Ectodermal cell (in vitro differentiated cells): ENCODE measurements around the gene NPB.
A peak's percentile ranks its signal among the peaks of the same experiment; 100 is the strongest.

ENCODE experiments used
- H3K27ac ChIP-seq: 2 replicates; pipeline ENCODE4 v1.7.0; 2013; ENCODE audit warnings: mild to moderate bottlenecking, low read depth, low read length; ENCODE audit not compliant: insufficient read depth, poor library complexity, severe bottlenecking
- H3K27me3 ChIP-seq: 2 replicates; pipeline ENCODE4 v1.7.0; 2013; ENCODE audit warnings: mild to moderate bottlenecking, low read length; ENCODE audit not compliant: insufficient read depth, control insufficient read depth, poor library complexity, severe bottlenecking
- H3K36me3 ChIP-seq: one replicate; pipeline ENCODE4 v1.7.0; 2013; ENCODE audit warnings: low read length; ENCODE audit not compliant: control insufficient read depth, insufficient read depth
- H3K4me1 ChIP-seq: one replicate; pipeline ENCODE4 v1.7.0; 2013; ENCODE audit warnings: low read length; ENCODE audit not compliant: control insufficient read depth, insufficient read depth
- H3K4me3 ChIP-seq: 2 replicates; pipeline ENCODE4 v1.7.0; 2013; ENCODE audit warnings: low read depth, low read length, control low read depth; ENCODE audit not compliant: insufficient read depth
- H3K9me3 ChIP-seq: 2 replicates; pipeline ENCODE4 v1.7.0; 2013; ENCODE audit warnings: mild to moderate bottlenecking, low read length, moderate library complexity; ENCODE audit not compliant: control insufficient read depth
- WGBS, 2 experiments: methylation state at CpG; one replicate each; pipeline ENCODE4 v1.1.7; 2013; ENCODE audit warnings: missing lambda C conversion rate in 2 of 2; 5-methylcytosine and 5-hydroxymethylcytosine counted together

NPB gene

DNA sequence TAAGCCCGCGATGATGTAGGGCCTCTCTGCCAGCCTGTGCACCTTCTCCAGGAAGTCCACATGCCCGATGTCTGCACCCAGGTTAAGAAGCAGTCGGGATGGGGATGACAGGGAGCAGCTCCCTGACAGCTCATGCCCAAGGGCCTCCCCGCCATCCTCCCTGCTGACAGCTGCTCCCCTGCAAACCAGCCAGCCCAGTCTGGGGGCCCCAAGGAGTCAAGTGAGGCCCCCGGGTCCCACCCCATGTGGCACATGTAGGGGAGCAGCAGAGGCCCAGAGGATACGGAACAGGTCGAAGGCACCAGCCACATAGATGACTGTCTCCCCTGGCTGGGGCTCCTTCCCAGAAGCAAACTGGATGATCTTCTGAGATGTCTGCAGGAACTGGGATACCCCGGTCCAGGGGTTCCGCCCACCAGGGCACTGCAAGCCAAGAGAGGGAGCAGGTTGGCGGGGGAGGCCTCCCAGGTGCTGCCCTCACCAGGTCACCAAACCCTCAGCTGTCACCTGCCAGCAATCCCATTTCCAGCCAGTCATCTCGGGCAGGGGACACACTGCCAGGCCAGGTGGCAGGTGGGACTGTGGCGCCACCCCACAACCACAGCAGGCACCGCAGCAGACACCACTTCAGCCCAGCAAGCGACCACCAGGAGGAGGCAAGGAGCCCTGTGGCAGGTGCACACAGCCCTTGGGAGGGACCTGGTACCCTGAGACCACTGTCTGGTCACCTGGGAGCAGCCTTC, 4.6 kb downstream of the NPB start:
- no peaks in the 10 kb centered on the region for H3K9me3 ChIP-seq
- H3K4me3 ChIP-seq, result no peak overlapping the region
- no peak overlapping the region for H3K27ac ChIP-seq
- H3K4me1 ChIP-seq, result peaks cover 7% of the 10 kb centered on the region
- 92% methylated on average over 15 of the region's 15 CpGs for WGBS, 2 experiments
- H3K36me3 ChIP-seq, result no peaks in the 10 kb centered on the region
- peaks cover 33% of the 10 kb centered on the region for H3K27me3 ChIP-seq

DNA sequence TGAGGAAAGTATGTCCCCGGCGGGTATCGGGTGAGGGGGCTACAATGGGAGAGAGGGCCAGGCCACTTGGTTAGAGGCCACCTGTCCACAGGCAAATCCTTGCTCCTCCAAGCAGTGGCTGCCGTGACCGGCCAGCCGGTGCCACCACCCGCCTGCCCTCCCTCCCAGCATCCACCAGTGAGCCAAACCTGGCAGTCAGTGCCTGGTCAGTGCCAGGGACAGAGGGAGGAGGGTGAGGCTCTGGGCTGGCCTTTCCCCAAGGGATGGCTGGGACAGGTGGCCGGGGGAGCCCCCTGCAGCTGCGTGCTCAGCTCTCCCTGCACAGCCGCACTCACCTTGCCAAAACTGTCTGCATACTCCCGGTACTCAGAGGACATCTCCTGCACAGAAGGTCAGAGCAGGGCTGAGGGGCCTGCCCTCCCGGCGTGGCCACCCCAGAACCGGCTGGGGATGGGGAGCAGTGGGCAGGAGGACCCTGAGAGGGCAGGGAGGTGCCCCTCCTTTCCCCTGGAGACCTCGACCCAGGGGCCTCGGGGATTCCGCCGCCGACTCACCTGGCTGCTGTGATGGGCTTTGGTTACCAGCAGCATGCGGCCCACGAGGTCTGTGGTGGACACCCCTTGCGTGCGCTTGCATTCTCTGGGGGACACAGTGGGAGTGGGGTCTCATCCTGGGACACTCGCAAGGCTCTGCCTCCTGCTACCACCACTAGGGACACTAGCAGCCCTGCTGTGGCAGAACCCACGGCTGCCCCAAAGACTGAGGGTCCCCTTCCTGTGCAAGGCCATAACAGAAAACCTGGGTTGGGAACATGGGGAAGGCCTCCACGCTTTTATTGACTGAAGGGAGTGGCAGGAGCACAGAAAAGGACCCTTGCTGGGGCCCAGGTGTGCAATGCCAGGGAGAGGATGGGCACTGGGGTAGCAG, 5.4 kb downstream of the NPB start:
- Histone ChIP-seq H3K4me1 (peaks cover 7% of the 10 kb centered on the region), H3K4me3 (no peak overlapping the region), H3K27ac (no peak overlapping the region), H3K9me3 (no peaks in the 10 kb centered on the region), H3K36me3 (no peaks in the 10 kb centered on the region), H3K27me3 (peaks cover 24% of the 10 kb centered on the region)
- 94 to 95% methylated on average over 26 of the region's 26 CpGs for WGBS, 2 experiments

DNA sequence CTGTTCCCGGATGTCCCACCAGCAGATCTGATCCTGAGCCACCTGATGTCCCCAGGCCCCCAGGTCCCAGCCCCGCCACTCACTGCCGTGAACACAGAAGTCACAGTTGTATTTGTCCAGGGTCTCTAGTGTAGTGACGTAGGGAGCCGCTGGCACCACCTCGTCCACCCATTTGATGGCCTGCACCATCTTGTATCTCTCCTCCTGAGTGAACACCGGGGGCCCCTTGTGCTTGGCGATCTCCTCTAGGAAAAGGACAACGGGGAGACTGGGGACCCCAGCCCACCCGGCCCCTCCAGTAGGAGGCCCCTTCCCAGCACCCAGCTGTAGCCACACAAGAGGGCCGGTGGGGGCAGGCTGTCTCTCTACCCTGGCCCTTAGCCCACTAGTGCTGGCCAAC, 6.8 kb downstream of the NPB start:
- peaks cover 5% of the 10 kb centered on the region for H3K36me3 ChIP-seq
- H3K27me3 ChIP-seq, result peaks cover 15% of the 10 kb centered on the region
- H3K27ac ChIP-seq, result no peak overlapping the region
- H3K9me3 ChIP-seq, result no peaks in the 10 kb centered on the region
- WGBS, 2 experiments, result 92 to 95% methylated on average over 11 of the region's 11 CpGs
- peaks cover 7% of the 10 kb centered on the region for H3K4me1 ChIP-seq
- H3K4me3 ChIP-seq, result no peak overlapping the region

DNA sequence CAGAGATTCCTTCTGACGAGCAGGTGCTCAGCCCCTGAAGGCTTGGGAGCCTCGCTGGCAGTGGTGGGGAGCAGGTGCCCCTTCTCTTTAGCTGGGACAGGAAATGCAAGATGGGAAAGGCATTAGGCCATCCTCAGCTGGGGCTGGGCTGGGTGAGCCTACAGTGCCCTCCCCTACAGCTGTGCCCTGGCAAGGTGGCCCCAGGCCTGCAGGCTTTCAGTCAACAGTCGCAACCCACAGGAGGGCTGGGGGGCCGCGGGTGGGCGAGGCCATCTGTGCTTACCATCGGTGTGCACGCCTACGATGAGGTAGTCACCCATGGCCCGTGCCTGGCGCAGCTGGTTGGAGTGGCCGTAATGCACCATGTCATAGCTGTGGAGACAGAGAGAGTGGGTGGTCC, 7.2 kb downstream of the NPB start:
- Histone ChIP-seq H3K27me3 (peaks cover 15% of the 10 kb centered on the region), H3K4me1 (peaks cover 7% of the 10 kb centered on the region), H3K27ac (no peak overlapping the region), H3K9me3 (no peaks in the 10 kb centered on the region), H3K36me3 (peaks cover 9% of the 10 kb centered on the region), H3K4me3 (no peak overlapping the region)
- 92 to 95% methylated on average over 12 of the region's 12 CpGs for WGBS, 2 experiments

DNA sequence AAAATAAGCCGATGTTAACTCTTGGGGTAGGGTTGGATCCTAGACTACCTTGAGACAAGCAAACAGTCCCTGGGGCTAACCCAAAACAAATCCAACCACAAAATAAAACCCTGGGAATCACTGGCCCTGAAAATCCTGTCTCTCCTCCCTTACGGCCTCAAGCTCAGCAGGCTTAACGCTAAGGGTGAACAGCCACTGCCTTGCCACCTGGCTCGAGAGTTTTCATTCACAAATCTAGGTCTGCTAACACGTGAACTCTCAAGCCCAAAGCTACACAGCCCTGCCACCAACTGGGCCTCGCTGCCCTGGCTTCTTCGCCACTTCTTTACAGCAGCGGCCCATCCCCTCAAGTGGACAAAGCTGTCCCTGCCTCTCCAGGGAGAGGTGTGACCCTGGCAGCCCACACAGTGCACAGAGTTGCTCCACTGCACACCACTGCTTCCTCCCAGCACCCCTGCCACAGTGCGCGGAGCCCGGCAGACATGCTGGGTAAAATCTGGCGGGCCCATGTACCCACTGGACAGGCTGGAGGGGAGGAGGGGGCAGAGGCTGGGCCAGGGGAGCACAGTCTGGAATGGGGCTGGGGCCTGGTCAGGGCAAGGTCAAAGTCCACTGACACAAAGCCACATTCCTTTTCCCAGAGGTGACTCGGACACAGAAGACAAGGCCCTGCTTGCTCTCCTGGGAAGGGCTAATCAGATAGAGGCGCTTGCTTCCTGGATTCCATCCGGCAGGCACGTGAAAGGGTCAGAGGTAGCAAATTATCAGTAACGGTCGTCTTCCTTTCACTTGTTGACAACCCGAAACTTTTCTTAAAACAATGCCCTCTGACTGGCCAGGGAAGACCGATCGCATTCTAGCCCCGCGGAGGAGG, 8.2 kb downstream of the NPB start:
- 49 to 51% methylated on average over 23 of the region's 23 CpGs for WGBS, 2 experiments
- peaks cover 15% of the 10 kb centered on the region for H3K27me3 ChIP-seq
- peaks cover 7% of the 10 kb centered on the region for H3K4me1 ChIP-seq
- peaks cover 12% of the 10 kb centered on the region for H3K36me3 ChIP-seq
- no peak overlapping the region for H3K27ac ChIP-seq
- peak overlapping the region; percentile 59 for H3K4me3 ChIP-seq
- no peaks in the 10 kb centered on the region for H3K9me3 ChIP-seq

DNA sequence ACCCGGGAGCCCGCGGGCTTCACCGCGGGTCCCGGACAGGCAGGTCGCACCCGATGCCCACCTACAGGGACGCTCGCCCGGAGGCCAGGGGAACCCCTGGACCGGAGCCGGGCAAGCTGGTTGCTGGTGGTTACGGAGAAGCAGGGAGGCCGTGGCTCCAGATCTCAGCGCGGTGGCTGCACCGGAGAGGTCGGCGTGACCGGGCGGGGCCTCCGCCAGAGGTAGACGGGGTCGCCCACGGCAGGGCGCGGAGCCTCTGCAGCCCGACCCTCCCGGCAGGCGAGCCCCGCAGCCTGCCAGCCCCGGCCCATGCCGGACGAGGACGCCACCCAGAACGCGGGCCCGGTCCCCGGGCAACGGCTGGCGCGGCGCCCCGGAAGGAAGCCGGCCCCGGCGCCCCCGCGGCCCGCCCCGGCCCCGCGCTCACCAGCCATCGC, 8.8 kb downstream of the NPB start:
- H3K36me3 ChIP-seq, result peaks cover 12% of the 10 kb centered on the region
- H3K4me3 ChIP-seq, result peak overlapping the region; percentile 59
- H3K27me3 ChIP-seq, result peaks cover 15% of the 10 kb centered on the region
- peaks cover 7% of the 10 kb centered on the region for H3K4me1 ChIP-seq
- H3K9me3 ChIP-seq, result no peaks in the 10 kb centered on the region
- no peak overlapping the region for H3K27ac ChIP-seq
- 1% methylated on average over 55 of the region's 55 CpGs for WGBS, 2 experiments

DNA sequence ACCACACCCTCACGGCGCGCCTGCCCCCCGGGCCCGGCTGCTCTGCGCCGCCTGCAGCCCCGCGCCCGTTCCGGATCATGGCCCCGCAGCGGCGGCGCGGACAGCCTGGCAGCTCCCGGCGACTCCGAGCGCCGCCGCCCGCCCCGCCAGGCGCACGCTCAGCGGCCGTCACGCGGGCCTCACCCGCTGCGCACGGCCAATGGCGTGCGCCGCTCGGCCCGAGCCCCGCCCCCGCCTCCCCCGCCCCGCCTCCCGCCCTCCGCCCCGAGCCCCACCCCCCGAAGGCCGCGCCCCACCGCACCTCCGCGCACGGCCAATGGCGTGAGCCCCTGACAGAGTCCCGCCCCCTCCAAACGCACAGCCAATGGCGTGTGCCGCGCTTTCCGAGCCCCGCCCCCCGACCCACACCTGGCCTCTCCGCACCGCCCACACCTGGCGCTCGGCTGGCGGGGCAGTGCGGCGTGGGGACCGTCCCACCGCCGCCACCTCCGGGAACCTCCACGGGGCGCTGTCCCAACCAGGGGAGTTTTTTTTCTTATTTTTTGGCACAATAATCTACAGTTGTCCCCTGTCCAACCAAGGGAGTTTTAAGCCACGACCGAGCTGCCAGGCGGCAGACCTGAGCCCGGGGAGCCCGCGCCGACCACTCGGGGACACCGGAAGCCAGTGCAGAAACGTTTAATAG, 9.4 kb downstream of the NPB start, which contains the start of gene PCYT2:
TSS of gene PCYT2 (minus strand) at position 123 of the 685 bp plus-strand sequence. CDS start at position 79, 44 bp downstream.
- peak within 1 kb of the TSS; percentile 59 for H3K4me3 ChIP-seq
- H3K4me1 ChIP-seq, result peaks cover 7% of the 10 kb centered on the region
- no peaks in the 10 kb centered on the region for H3K9me3 ChIP-seq
- H3K27ac ChIP-seq, result no peak within 1 kb of the TSS
- H3K36me3 ChIP-seq, result peaks cover 12% of the 10 kb centered on the region
- H3K27me3 ChIP-seq, result peaks cover 15% of the 10 kb centered on the region
- 8 to 9% methylated on average over 77 to 84 of the region's 84 CpGs for WGBS, 2 experiments

DNA sequence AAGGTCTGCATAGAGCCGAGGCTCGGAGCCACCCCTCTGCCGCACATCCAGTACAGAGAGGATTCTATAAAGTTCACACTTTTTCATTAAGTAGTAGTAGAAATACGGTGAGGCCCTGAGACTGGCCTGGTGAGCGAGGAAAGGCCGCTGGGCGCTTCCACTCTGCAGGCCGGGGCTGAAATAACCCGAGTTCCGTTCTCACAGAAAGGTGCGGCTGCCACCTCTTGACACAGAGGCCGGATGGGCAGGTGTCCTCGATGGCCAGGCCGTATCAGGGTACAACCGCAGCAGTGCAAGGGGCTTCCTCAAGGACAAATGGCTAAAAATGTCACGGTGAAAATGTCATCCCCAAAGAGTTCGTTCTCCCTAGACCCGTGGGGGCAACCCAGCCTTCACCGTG, 9.9 kb downstream of the NPB start:
- Histone ChIP-seq H3K4me1 (peaks cover 12% of the 10 kb centered on the region), H3K36me3 (peaks cover 12% of the 10 kb centered on the region), H3K27ac (no peak overlapping the region), H3K27me3 (peaks cover 15% of the 10 kb centered on the region), H3K9me3 (no peaks in the 10 kb centered on the region), H3K4me3 (no peak overlapping the region)
- 93 to 95% methylated on average over 19 of the region's 19 CpGs for WGBS, 2 experiments

DNA sequence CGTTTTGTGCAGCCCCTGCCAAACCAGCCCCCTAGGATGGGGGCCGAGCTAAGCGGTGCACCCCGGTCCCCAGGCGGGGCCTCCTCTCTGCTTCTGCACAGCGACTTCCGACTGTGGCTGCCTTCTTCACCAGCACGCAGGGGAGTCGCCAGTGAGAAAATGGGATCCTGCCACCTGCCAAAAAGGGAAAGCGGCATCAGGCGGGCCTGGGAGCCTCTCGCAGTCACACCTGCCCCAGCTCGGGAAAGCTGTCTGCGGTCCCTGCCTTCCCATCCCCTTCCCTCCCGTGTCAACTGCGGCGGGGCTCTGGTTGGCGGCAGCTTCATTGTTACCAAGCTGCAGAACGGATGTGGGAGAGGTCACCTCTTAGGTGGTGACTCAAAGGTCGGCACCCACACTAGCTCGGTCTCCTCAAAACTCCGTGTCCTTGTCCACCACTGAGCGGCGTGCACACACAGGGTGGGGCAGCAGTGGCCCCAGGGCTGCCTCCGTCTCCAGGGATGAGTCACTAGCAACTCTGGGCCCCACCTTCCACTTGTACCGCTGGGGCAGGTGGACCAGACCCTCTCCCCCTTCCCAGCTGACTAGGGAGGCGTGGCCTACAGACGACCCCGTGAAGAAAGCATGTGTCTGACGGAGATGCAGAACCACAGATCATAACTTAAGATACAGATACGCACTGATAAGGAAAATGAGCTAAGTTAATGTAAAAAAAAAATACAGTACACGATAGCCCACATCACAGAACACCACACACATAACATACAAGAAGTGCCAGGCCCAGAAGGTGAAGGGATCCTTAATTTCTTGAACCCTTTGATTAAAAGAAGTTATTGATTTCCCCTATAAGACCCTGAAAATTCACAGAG, 10.6 kb downstream of the NPB start:
- peaks cover 12% of the 10 kb centered on the region for H3K36me3 ChIP-seq

More for the DNA sequence above, 10.6 kb downstream of the NPB start:
- Histone ChIP-seq H3K27me3 (peaks cover 15% of the 10 kb centered on the region), H3K4me3 (no peak overlapping the region), H3K9me3 (no peaks in the 10 kb centered on the region), H3K4me1 (peaks cover 13% of the 10 kb centered on the region), H3K27ac (no peak overlapping the region)
- 93 to 94% methylated on average over 30 to 32 of the region's 32 CpGs for WGBS, 2 experiments
